ENCODE results near the gene SND1. TPM values are rescaled to one million over a fixed set of nuclear protein-coding genes. Genes with fewer than 3 reads are reported as not detected.
A peak's percentile ranks its signal among the peaks of the same experiment; 100 is the strongest.

Gene SND1
- total RNA-seq, 4 donors from 2014 or later: 62.0 to 89.4 (median 82.1) TPM

DNA sequence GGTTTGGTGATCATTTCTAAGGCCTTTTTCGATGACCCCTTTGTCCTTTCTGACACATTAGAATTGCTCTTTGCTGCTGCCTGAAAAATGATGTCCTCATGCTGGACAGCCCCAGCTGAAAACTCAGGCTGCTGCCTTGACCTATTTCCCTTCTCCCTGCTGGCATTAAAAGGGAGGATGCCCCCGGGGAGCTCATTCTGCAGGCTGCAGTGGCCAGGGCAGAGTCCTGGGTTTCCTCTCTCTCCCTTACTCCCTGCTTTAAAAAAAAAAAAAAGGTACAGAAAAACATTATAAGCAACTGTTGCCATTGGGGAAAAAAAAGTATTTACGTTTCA lies 343.9 kb downstream of the SND1 start:
- DNase-seq (ENCODE audit: low spot score in 2 of 2): peak in 1 of 2 donors; percentile 23
- 56 to 62% methylated on average over 3 of the region's 3 CpGs for WGBS, 2 donors
- intact Hi-C loops (cut with DNase I; ENCODE audit: low total_unique reads): no loop called here
- TF ChIP-seq, protein P1, sequence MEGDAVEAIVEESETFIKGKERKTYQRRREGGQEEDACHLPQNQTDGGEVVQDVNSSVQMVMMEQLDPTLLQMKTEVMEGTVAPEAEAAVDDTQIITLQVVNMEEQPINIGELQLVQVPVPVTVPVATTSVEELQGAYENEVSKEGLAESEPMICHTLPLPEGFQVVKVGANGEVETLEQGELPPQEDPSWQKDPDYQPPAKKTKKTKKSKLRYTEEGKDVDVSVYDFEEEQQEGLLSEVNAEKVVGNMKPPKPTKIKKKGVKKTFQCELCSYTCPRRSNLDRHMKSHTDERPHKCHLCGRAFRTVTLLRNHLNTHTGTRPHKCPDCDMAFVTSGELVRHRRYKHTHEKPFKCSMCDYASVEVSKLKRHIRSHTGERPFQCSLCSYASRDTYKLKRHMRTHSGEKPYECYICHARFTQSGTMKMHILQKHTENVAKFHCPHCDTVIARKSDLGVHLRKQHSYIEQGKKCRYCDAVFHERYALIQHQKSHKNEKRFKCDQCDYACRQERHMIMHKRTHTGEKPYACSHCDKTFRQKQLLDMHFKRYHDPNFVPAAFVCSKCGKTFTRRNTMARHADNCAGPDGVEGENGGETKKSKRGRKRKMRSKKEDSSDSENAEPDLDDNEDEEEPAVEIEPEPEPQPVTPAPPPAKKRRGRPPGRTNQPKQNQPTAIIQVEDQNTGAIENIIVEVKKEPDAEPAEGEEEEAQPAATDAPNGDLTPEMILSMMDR (IDR thresholded peaks at IDR 0.05): no peak
- no peak for TF ChIP-seq POLR2A (IDR thresholded peaks at IDR 0.05)
- no peak overlapping the region for H3K4me3 ChIP-seq (ENCODE audit: low read depth, poor library complexity, severe bottlenecking)

DNA sequence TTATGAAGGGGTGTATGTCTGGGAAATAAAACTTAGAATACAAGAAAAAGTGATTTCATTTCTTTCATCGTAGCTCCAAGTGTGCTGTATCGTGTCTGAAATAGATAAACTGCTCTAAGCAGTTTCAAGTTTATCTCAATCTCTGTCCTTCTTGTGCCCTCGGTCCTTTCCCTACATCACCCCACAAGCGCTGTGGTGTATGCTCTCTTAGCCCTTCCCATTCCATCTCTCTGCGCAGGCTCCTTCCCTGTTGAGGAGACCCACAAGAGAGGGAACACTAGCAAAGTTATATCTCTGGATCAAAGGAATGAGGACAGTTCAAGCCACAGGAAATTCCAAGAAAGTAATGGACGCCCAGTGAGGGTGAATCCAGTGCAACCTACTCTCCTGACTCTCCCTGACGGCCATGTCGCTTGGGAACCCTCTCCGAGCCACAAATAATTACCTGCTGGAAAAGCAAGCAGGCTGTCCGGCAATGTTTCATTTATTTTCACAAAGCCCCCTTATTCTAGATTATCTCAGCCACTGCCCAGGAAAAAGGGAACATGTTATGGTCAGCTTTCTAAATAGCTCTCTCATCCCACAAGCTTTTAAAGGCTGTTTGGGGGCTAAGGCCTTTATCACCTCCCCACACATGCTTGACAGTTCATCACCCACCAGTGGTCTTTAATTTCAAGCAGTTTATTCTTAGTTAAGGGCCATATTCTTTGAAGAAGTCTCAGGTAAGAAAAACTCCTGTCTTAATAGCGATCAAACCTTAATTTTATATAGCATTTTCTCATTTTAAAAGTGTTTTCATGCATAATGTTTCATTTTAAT lies 344.5 kb downstream of the SND1 start:
- H3K4me3 ChIP-seq (ENCODE audit: low read depth, poor library complexity, severe bottlenecking): no peak overlapping the region
- intact Hi-C loops (cut with DNase I; ENCODE audit: low total_unique reads): no loop called here
- TF ChIP-seq, protein P1 (IDR thresholded peaks at IDR 0.05): no peak
- no peak for TF ChIP-seq POLR2A (IDR thresholded peaks at IDR 0.05)
- DNase-seq (ENCODE audit: low spot score in 2 of 2): peak in 1 of 2 donors; percentile 13
- WGBS, 2 donors: 88 to 90% methylated on average over 11 of the region's 11 CpGs

DNA sequence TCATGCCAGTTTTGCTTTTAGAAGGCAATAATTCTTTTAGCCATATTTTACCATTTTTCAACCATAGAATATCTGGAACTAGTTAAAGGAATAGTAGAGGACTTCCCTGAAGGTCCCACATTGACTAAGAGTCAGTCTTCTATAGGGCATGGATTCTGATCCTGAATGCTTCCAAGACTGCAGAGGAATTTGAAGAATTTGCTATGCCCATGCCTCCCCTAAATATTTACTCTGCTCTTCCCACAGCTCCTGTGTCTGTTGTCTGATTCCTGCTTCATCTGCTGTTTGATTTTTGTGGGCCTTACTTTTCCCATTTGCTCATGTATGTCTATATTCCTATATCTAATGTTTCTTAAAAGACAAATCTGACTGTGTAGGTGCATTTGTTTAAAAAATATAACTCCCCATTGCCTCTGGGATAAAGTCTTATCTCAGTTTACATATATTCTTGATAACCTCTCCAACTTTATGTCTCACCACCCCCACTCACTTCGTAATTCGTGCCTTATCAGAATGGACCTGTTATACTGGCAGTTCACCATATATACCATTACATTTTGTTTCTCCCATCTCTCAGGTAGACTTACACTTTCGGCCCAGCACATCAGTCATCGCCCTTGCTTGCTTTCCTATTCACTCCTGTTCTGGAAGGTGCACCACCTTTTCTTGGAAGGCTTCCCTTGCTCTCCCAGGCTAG lies 345.4 kb downstream of the SND1 start:
- intact Hi-C loops (cut with DNase I; ENCODE audit: low total_unique reads): no loop called here
- DNase-seq (ENCODE audit: low spot score in 2 of 2): peak in 1 of 2 donors; percentile 15
- no peak overlapping the region for H3K4me3 ChIP-seq (ENCODE audit: low read depth, poor library complexity, severe bottlenecking)
- TF ChIP-seq POLR2A (IDR thresholded peaks at IDR 0.05): no peak
- TF ChIP-seq, protein P1 (IDR thresholded peaks at IDR 0.05): no peak
- 88 to 98% methylated on average over 4 of the region's 4 CpGs for WGBS, 2 donors

DNA sequence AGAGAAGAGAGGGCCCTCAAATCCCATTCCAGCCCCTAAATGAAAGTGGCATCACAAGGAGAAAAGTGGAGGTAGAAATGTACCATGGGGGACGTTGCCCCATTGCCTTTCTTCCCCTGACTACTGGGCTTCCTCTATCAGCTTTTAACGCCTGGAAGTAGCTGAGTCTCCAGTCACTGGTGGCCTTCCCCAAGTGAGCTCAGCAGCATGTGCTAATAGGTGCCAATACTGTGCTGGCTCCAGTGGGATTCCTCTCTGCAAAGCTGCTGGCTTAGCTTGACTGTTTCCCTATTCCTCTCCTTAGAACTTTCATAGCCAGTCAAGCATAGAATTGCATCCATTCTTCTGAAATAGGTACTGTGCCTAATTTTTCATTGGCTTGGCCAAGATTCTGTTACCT lies 346.7 kb downstream of the SND1 start:
- WGBS, 2 donors: 91 to 98% methylated on average over 2 of the region's 2 CpGs

DNA sequence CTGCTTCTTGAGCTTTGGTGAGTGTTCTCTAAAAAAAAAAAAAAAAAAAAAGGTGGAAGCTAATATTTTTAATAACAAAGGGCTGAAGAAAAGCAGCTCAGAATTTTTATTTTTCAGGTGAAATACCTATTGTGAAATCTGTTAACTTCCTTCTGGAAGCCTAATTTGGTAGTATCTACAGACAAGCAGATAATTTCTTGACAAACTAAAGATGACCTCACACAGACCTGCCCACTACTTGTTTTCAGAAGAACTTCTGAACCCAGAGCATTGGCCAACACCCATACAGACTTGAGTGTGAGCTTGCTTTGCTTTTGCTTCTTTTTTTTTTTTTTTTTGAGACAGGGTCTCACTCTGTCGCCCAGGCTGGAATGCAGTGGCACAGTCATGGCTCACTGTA lies 348.1 kb downstream of the SND1 start:
- no peak for TF ChIP-seq POLR2A (IDR thresholded peaks at IDR 0.05)
- TF ChIP-seq, protein P1 (IDR thresholded peaks at IDR 0.05): no peak
- no peak for DNase-seq (ENCODE audit: low spot score in 2 of 2)
- H3K4me3 ChIP-seq (ENCODE audit: low read depth, poor library complexity, severe bottlenecking): no peak overlapping the region
- WGBS, 2 donors: 100% methylated on average over 1 of the region's 1 CpG
- intact Hi-C loops (cut with DNase I; ENCODE audit: low total_unique reads): no loop called here

More for the DNA sequence above, 346.7 kb downstream of the SND1 start:
- intact Hi-C loops (cut with DNase I; ENCODE audit: low total_unique reads): no loop called here
- TF ChIP-seq, protein P1 (IDR thresholded peaks at IDR 0.05): no peak
- peak in 1 of 2 donors; percentile 32 for DNase-seq (ENCODE audit: low spot score in 2 of 2)
- no peak overlapping the region for H3K4me3 ChIP-seq (ENCODE audit: low read depth, poor library complexity, severe bottlenecking)
